Bronchial epithelial cell (primary cell): ENCODE results near the gene DNAJC15. TPM values are rescaled to one million over a fixed set of nuclear protein-coding genes. Genes with fewer than 3 reads are reported as not detected.

Experiments used
- DNase-seq: peaks from one replicate; pipeline ENCODE4 v3.0.0-alpha.2; 2010; ENCODE audit warnings: low read depth
- FAIRE-seq: peaks from 2 replicates; lab custom pipeline; 2011; peaks lifted over from hg19 to GRCh38; lab: Jason Lieb, UNC
- H3K27me3 ChIP-seq: 2 replicates; pipeline ENCODE4 v1.5.1; 2011; ENCODE audit warnings: low read length; ENCODE audit not compliant: control insufficient read depth, insufficient read depth
- H3K36me3 ChIP-seq: 2 replicates; pipeline ENCODE4 v1.5.1; 2011; ENCODE audit warnings: low read length; ENCODE audit not compliant: control insufficient read depth, insufficient read depth
- H3K4me3 ChIP-seq: 2 replicates; pipeline ENCODE4 v1.5.1; 2011; ENCODE audit warnings: mild to moderate bottlenecking, low read depth, low read length, control low read depth
- CTCF ChIP-seq: IDR thresholded peaks from 2 replicates; pipeline ENCODE4 v1.5.1; 2011; ENCODE audit warnings: mild to moderate bottlenecking, moderate library complexity, low read length, control low read depth, inconsistent platforms; ENCODE audit not compliant: insufficient read depth, severe bottlenecking
- total RNA-seq: library from RNA; depleted of rRNA; stranded (reverse); fragments of >200 nt; gene quantifications from 2 replicates; pipeline ENCODE4 v1.2.1, GENCODE V29; 2014

DNAJC15 gene
- total RNA-seq, 1 donor from 2014 or later, result 4.2 TPM

- no peaks in the 10 kb centered on the region for H3K27me3 ChIP-seq
- DNase-seq (no peak), FAIRE-seq (no peak)
- H3K4me3 ChIP-seq, result no peak overlapping the region
- no peak for TF ChIP-seq CTCF
- no peaks in the 10 kb centered on the region for H3K36me3 ChIP-seq
Measured at GRCh38 chr13:43122791-43123190, 99.4 kb downstream of the DNAJC15 start.

GRCh38 chr13:43123856-43124255 is 100.5 kb downstream of the DNAJC15 start:
- Histone ChIP-seq H3K36me3 (no peaks in the 10 kb centered on the region), H3K27me3 (no peaks in the 10 kb centered on the region), H3K4me3 (no peak overlapping the region)
- no peak for DNase-seq
- FAIRE-seq, result no peak
- TF ChIP-seq CTCF, result no peak

GRCh38 chr13:43124490-43124889 is 101.1 kb downstream of the DNAJC15 start:
- Histone ChIP-seq H3K36me3 (no peaks in the 10 kb centered on the region), H3K27me3 (no peaks in the 10 kb centered on the region), H3K4me3 (no peak overlapping the region)
- FAIRE-seq (no peak), DNase-seq (no peak)
- no peak for TF ChIP-seq CTCF

- TF ChIP-seq CTCF, result no peak
- DNase-seq, result no peak
- Histone ChIP-seq H3K27me3 (no peaks in the 10 kb centered on the region), H3K4me3 (no peak overlapping the region), H3K36me3 (no peaks in the 10 kb centered on the region)
- no peak for FAIRE-seq
Measured at GRCh38 chr13:43126420-43126819, 103.0 kb downstream of the DNAJC15 start.

- H3K36me3 ChIP-seq, result no peaks in the 10 kb centered on the region
- no peak for FAIRE-seq
Measured at GRCh38 chr13:43127103-43127798, 103.9 kb downstream of the DNAJC15 start.

More at GRCh38 chr13:43127103-43127798, 103.9 kb downstream of the DNAJC15 start:
- Histone ChIP-seq H3K4me3 (no peak overlapping the region), H3K27me3 (no peaks in the 10 kb centered on the region)
- DNase-seq, result no peak
- TF ChIP-seq CTCF, result no peak
